Thyroid gland (tissue), 4 donors: Measurements from ENCODE around the gene RRAGA. TPM values are rescaled to one million over a fixed set of nuclear protein-coding genes. Genes with fewer than 3 reads are reported as not detected.

Experiments used
- DNase-seq, 2 donors: peaks; one replicate each; pipeline ENCODE4 v3.0.0-alpha.2; 2019
- H3K27ac ChIP-seq, 3 donors: fragments of 200-600 bp; sonication (generic); 1 replicate in 2 of 3; 2 replicates in 1 of 3; pipeline ENCODE4 v1.5.1; 2016 to 2019; ENCODE audit warnings: mild to moderate bottlenecking in 1 of 3, moderate library complexity in 1 of 3
- H3K27me3 ChIP-seq: fragments of 200-600 bp; sonication (generic); one replicate; pipeline ENCODE4 v1.5.1; 2019
- H3K36me3 ChIP-seq, 2 donors: fragments of 200-600 bp; sonication (generic); one replicate each; pipeline ENCODE4 v1.5.1; 2016 to 2019
- H3K4me1 ChIP-seq, 2 donors: fragments of 200-600 bp; sonication (generic); one replicate each; pipeline ENCODE4 v1.5.1; 2017 to 2019
- H3K4me3 ChIP-seq, 3 donors: fragments of 200-600 bp; sonication (generic); replicated peaks in 1 of 3; 1 replicate in 2 of 3; 2 replicates in 1 of 3; pipeline ENCODE4 v1.5.1; 2016; ENCODE audit warnings: mild to moderate bottlenecking in 1 of 3
- H3K9me3 ChIP-seq: fragments of 200-600 bp; sonication (generic); one replicate; pipeline ENCODE4 v1.5.1; 2017
- POLR2A ChIP-seq, 2 donors: fragments of 450-650 bp; IDR thresholded peaks; one replicate each; pipeline ENCODE4 v1.6.1; 2017; ENCODE audit warnings: antibody characterized with exemption in 2 of 2, mild to moderate bottlenecking in 2 of 2, moderate library complexity in 1 of 2
- WGBS, 2 donors: methylation state at CpG; one replicate each; pipeline ENCODE4 v1.1.5; 2017; 5-methylcytosine and 5-hydroxymethylcytosine counted together
- intact Hi-C: fragments of 100-400 bp; cut with DNase I; formaldehyde crosslinking; loops from one replicate; pipeline ENCODE4 v1.15.1; 2023
- total RNA-seq, 4 donors: library from RNA; depleted of rRNA; stranded (reverse); fragments of >200 nt; gene quantifications; one replicate each; pipeline ENCODE4 v1.2.3, GENCODE V29; 2016
- TF ChIP-seq, protein P1 (sequence below), 6 experiments: fragments of 200-600 bp in 3 of 6; fragments of 450-650 bp in 3 of 6; sonication (generic) in 3 of 6; IDR thresholded peaks; one replicate each; pipeline ENCODE4 v1.5.1; 2016 to 2019; ENCODE audit warnings: antibody characterized with exemption in 6 of 6, mild to moderate bottlenecking in 2 of 6, inconsistent platforms in 1 of 6, moderate library complexity in 1 of 6

Gene RRAGA
- total RNA-seq, 4 donors from 2014 or later, result 59.8 to 69.2 (median 61.1) TPM

DNA sequence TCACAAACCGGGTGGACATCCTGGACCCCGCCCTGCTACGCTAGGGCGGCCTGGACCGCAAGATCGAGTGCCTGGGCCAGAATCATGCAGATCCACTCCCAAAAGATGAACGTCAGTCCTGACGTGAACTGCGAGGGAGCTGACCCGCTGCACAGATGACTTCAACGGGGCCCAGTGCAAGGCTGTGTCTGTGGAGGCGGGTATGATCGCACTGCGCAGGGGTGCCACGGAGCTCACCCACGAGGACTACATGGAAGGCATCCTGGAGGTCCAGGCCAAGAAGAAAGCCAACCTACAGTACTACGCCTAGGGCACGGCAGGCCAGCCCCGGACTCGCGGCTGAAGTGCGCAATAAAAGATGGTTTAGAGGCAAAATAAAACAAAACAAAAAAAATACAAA is 21.4 kb upstream of the RRAGA start:
- 94 to 97% methylated on average over 21 to 22 of the region's 22 CpGs for WGBS, 2 donors
- H3K4me3 ChIP-seq, result no peak overlapping the region
- no peaks in the 10 kb centered on the region for H3K36me3 ChIP-seq
- TF ChIP-seq, protein P1, sequence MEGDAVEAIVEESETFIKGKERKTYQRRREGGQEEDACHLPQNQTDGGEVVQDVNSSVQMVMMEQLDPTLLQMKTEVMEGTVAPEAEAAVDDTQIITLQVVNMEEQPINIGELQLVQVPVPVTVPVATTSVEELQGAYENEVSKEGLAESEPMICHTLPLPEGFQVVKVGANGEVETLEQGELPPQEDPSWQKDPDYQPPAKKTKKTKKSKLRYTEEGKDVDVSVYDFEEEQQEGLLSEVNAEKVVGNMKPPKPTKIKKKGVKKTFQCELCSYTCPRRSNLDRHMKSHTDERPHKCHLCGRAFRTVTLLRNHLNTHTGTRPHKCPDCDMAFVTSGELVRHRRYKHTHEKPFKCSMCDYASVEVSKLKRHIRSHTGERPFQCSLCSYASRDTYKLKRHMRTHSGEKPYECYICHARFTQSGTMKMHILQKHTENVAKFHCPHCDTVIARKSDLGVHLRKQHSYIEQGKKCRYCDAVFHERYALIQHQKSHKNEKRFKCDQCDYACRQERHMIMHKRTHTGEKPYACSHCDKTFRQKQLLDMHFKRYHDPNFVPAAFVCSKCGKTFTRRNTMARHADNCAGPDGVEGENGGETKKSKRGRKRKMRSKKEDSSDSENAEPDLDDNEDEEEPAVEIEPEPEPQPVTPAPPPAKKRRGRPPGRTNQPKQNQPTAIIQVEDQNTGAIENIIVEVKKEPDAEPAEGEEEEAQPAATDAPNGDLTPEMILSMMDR (IDR thresholded peaks at IDR 0.05), result no peak
- TF ChIP-seq POLR2A (IDR thresholded peaks at IDR 0.05), result no peak
- DNase-seq, result no peak
- H3K27me3 ChIP-seq, result no peaks in the 10 kb centered on the region
- H3K27ac ChIP-seq, result no peak overlapping the region
- no peaks in the 10 kb centered on the region for H3K9me3 ChIP-seq
- intact Hi-C loops, result loop anchor here (10.0 kb wide), 1 partner anchor 1223 kb away; no protein-coding TSS in a partner anchor
- peaks cover 0 to 4% of the 10 kb centered on the region in 2 donors for H3K4me1 ChIP-seq

DNA sequence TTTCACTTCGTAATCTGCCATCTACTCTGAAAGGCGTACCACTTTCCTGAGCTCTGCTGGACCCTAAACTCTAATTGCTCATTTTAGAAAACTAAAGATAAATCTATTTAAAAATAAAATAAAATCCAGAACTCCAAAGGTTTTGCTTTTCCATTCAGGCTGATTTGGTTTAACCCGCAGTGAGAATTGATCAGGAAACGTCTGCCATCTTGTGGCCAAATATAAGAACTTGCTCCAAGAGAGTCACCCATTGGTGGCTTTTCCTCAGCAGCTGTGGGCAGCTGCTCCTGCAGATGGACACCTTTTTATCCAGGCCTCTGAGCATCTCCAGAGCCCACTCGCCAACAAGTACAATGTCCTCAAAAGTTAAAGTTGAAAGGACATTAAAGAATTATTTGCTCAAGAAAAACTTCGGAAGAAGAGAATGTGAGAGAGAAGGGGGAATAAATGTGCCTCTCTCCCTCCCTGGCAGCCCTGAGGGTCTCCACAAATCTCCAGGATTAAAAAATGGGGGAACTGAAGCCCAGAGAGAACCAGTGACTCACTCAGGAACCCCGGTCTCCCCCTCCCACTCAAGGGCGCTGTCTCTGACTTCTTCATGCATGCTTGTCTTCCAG is 20.3 kb upstream of the RRAGA start:
- Histone ChIP-seq H3K36me3 (no peaks in the 10 kb centered on the region), H3K27ac (no peak overlapping the region), H3K4me1 (no peaks in the 10 kb centered on the region), H3K27me3 (no peaks in the 10 kb centered on the region), H3K9me3 (no peaks in the 10 kb centered on the region), H3K4me3 (no peak overlapping the region)
- 29 to 33% methylated on average over 8 of the region's 8 CpGs for WGBS, 2 donors
- TF ChIP-seq, protein P1 (IDR thresholded peaks at IDR 0.05), result peak; percentile 42 to 76 (median 62)
- no peak for TF ChIP-seq POLR2A (IDR thresholded peaks at IDR 0.05)
- DNase-seq, result peak; percentile 28 to 31
- intact Hi-C loops, result loop anchor here (10.0 kb wide), 1 partner anchor 1224 kb away; no protein-coding TSS in a partner anchor

DNA sequence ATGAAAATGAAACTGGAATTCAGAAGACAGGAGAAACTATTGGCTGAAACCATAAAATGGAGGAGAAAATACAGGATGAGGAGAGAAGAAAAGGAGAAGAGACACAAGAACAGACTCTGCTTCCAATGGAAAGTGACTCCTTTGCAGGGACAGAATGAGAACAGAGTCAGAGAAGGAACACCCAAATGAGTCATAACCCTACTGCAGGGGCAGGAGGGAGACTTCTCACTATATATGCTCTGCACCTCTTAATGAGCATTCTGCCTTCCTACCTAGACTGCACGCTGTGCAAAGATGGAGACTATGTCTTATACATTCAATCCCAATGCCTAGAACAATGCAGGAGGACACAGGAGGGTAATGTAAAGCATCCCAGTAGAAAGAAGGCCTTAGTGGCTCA is 18.3 kb upstream of the RRAGA start:
- Histone ChIP-seq H3K36me3 (no peaks in the 10 kb centered on the region), H3K9me3 (no peaks in the 10 kb centered on the region), H3K27ac (no peak overlapping the region), H3K4me1 (no peaks in the 10 kb centered on the region), H3K4me3 (no peak overlapping the region), H3K27me3 (no peaks in the 10 kb centered on the region)
- DNase-seq, result no peak
- TF ChIP-seq, protein P1 (IDR thresholded peaks at IDR 0.05), result no peak
- no peak for TF ChIP-seq POLR2A (IDR thresholded peaks at IDR 0.05)
- WGBS, 2 donors, result 84% methylated on average over 1 of the region's 1 CpG
- intact Hi-C loops, result loop anchor here (5.0 kb wide), 1 partner anchor 774 kb away; no protein-coding TSS in a partner anchor

DNA sequence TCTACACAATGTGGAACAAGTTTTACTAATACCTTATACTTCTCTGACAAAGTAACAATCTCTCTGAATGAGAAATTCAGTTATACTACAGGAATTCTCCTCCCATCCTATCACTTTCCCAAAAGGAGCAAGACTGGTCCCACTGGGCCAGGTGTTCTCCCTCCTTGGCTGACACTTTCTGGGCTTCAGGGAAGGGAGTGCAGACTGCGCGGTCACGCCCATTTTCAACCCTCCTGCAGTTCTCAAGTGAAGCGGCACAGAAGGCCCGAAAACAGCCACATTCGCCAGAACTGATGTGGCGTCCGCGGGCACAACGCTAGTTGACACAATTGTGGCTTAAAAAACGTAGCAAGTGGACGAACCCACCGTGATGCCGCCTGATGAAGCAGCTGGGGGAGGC is 16.8 kb upstream of the RRAGA start:
- 50 to 74% methylated on average over 13 to 14 of the region's 14 CpGs for WGBS, 2 donors
- H3K27ac ChIP-seq, result no peak overlapping the region
- TF ChIP-seq, protein P1 (IDR thresholded peaks at IDR 0.05), result no peak
- no peak for TF ChIP-seq POLR2A (IDR thresholded peaks at IDR 0.05)
- H3K4me3 ChIP-seq, result no peak overlapping the region
- H3K27me3 ChIP-seq, result no peaks in the 10 kb centered on the region
- DNase-seq, result peak in 1 of 2 donors; percentile 9
- intact Hi-C loops, result loop anchor here (5.0 kb wide), 1 partner anchor 775 kb away; no protein-coding TSS in a partner anchor
- H3K36me3 ChIP-seq, result no peaks in the 10 kb centered on the region
- H3K4me1 ChIP-seq, result no peaks in the 10 kb centered on the region
- no peaks in the 10 kb centered on the region for H3K9me3 ChIP-seq

DNA sequence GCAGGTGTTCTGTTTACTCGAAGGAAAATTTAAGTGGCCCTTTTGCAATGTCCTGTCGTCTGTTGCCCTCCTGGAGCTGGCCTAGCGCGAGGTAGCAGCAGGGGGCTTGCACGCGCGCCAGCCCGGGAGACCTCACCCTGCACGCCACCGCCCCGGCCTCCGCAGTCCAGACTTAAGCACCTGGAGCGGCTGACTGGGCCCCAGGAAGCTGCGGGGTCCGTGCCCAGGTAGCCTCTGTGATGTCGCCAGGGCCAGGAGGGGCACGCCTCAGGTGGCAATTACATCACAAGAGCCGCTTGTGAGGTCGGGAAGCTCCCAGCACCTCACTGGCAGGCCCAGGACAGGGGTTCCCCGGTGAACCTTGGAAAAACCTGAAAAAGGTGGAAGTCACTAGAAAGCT is 16.2 kb upstream of the RRAGA start, which contains the start of gene SAXO1:
Gene SAXO1 (minus strand): TSS at position 195 of the 400 bp plus-strand sequence. CDS start 301 bp downstream, outside the sequence.
- no peak for DNase-seq
- H3K4me3 ChIP-seq, result no peak within 1 kb of the TSS
- H3K9me3 ChIP-seq, result no peaks in the 10 kb centered on the region
- no peaks in the 10 kb centered on the region for H3K27me3 ChIP-seq
- H3K4me1 ChIP-seq, result no peaks in the 10 kb centered on the region
- WGBS, 2 donors, result 55 to 73% methylated on average over 7 to 13 of the region's 20 CpGs
- TF ChIP-seq, protein P1 (IDR thresholded peaks at IDR 0.05), result no peak
- TF ChIP-seq POLR2A (IDR thresholded peaks at IDR 0.05), result no peak
- intact Hi-C loops, result loop anchor here (5.0 kb wide), 1 partner anchor 776 kb away; no protein-coding TSS in a partner anchor
- no peaks in the 10 kb centered on the region for H3K36me3 ChIP-seq
- H3K27ac ChIP-seq, result no peak within 1 kb of the TSS
